GM12891 (cell line): ENCODE data around the gene SLC25A20.

Experiments used
- POLR2A ChIP-seq: IDR thresholded peaks from 2 replicates; pipeline ENCODE4 v1.6.1; 2011; ENCODE audit warnings: low read depth, low read length, control low read depth
- POLR2AphosphoS5 ChIP-seq: IDR thresholded peaks from 2 replicates; pipeline ENCODE4 v1.6.1; 2011; ENCODE audit warnings: low read depth, low read length, control low read depth
- POU2F2 ChIP-seq: IDR thresholded peaks from 2 replicates; pipeline ENCODE4 v1.6.1; 2011; ENCODE audit warnings: low read depth, mild to moderate bottlenecking, control low read depth, low read length, moderate library complexity
- SPI1 ChIP-seq: IDR thresholded peaks from 2 replicates; pipeline ENCODE4 v1.6.1; 2011; ENCODE audit warnings: low read depth, low read length, control low read depth
- TAF1 ChIP-seq: IDR thresholded peaks from 2 replicates; pipeline ENCODE4 v1.6.1; 2011; ENCODE audit warnings: low read depth, low read length, control low read depth

DNA sequence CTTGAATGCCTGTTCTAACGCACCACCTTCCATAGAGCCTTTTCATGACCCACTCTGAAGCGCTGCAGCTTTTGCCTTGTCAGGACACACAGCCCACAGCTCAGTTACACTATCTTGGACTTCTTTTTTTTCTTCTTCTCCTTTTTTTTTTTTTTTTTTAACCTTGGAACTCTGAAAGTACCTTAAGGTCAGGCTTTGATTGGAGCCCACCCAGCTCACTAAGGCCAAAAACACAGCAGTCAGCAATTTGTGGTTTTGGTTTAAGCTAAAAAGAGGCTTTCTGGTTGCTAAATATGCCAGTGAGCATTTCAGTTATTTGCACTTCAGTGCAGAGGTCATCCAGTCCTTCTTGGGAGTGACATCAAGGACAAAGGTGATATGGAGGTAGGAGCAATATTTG is 1.7 kb downstream of the SLC25A20 start:
- no peak for TF ChIP-seq POLR2AphosphoS5
- no peak for TF ChIP-seq POLR2A
- no peak for TF ChIP-seq TAF1
- TF ChIP-seq POU2F2 = no peak
- no peak for TF ChIP-seq SPI1
